Measurements from ENCODE around the gene PRR7. TPM values are rescaled to one million over a fixed set of nuclear protein-coding genes. Genes with fewer than 3 reads are reported as not detected.
A peak's percentile ranks its signal among the peaks of the same experiment; 100 is the strongest.

PRR7 gene
- total and polyA plus RNA-seq, 2 experiments from 2014 or later = 7.6 to 9.7 TPM

- TF ChIP-seq, protein P1, sequence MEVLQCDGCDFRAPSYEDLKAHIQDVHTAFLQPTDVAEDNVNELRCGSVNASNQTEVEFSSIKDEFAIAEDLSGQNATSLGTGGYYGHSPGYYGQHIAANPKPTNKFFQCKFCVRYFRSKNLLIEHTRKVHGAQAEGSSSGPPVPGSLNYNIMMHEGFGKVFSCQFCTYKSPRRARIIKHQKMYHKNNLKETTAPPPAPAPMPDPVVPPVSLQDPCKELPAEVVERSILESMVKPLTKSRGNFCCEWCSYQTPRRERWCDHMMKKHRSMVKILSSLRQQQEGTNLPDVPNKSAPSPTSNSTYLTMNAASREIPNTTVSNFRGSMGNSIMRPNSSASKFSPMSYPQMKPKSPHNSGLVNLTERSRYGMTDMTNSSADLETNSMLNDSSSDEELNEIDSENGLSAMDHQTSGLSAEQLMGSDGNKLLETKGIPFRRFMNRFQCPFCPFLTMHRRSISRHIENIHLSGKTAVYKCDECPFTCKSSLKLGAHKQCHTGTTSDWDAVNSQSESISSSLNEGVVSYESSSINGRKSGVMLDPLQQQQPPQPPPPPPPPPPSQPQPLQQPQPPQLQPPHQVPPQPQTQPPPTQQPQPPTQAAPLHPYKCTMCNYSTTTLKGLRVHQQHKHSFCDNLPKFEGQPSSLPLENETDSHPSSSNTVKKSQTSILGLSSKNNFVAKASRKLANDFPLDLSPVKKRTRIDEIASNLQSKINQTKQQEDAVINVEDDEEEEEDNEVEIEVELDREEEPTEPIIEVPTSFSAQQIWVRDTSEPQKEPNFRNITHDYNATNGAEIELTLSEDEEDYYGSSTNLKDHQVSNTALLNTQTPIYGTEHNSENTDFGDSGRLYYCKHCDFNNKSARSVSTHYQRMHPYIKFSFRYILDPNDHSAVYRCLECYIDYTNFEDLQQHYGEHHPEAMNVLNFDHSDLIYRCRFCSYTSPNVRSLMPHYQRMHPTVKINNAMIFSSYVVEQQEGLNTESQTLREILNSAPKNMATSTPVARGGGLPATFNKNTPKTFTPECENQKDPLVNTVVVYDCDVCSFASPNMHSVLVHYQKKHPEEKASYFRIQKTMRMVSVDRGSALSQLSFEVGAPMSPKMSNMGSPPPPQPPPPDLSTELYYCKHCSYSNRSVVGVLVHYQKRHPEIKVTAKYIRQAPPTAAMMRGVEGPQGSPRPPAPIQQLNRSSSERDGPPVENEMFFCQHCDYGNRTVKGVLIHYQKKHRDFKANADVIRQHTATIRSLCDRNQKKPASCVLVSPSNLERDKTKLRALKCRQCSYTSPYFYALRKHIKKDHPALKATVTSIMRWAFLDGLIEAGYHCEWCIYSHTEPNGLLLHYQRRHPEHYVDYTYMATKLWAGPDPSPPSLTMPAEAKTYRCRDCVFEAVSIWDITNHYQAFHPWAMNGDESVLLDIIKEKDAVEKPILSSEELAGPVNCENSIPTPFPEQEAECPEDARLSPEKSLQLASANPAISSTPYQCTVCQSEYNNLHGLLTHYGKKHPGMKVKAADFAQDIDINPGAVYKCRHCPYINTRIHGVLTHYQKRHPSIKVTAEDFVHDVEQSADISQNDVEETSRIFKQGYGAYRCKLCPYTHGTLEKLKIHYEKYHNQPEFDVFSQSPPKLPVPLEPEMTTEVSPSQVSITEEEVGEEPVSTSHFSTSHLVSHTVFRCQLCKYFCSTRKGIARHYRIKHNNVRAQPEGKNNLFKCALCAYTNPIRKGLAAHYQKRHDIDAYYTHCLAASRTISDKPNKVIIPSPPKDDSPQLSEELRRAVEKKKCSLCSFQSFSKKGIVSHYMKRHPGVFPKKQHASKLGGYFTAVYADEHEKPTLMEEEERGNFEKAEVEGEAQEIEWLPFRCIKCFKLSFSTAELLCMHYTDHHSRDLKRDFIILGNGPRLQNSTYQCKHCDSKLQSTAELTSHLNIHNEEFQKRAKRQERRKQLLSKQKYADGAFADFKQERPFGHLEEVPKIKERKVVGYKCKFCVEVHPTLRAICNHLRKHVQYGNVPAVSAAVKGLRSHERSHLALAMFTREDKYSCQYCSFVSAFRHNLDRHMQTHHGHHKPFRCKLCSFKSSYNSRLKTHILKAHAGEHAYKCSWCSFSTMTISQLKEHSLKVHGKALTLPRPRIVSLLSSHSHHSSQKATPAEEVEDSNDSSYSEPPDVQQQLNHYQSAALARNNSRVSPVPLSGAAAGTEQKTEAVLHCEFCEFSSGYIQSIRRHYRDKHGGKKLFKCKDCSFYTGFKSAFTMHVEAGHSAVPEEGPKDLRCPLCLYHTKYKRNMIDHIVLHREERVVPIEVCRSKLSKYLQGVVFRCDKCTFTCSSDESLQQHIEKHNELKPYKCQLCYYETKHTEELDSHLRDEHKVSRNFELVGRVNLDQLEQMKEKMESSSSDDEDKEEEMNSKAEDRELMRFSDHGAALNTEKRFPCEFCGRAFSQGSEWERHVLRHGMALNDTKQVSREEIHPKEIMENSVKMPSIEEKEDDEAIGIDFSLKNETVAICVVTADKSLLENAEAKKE (CRISPR knock-in tag; IDR thresholded peaks at IDR 0.05) = no peak
- TF ChIP-seq EZH2phosphoT487 (IDR thresholded peaks at IDR 0.05; ENCODE audit: unreplicated experiment) = no peak
- TF ChIP-seq ZNF331 (CRISPR knock-in tag; IDR thresholded peaks at IDR 0.05; ENCODE audit: low read depth) = no peak
- TF ChIP-seq, protein P2, sequence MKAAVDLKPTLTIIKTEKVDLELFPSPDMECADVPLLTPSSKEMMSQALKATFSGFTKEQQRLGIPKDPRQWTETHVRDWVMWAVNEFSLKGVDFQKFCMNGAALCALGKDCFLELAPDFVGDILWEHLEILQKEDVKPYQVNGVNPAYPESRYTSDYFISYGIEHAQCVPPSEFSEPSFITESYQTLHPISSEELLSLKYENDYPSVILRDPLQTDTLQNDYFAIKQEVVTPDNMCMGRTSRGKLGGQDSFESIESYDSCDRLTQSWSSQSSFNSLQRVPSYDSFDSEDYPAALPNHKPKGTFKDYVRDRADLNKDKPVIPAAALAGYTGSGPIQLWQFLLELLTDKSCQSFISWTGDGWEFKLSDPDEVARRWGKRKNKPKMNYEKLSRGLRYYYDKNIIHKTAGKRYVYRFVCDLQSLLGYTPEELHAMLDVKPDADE (IDR thresholded peaks at IDR 0.05) = no peak
These were observed 51.6 kb downstream of the PRR7 start (continued) for GRCh38 chr5:177498013-177498787.

DNA sequence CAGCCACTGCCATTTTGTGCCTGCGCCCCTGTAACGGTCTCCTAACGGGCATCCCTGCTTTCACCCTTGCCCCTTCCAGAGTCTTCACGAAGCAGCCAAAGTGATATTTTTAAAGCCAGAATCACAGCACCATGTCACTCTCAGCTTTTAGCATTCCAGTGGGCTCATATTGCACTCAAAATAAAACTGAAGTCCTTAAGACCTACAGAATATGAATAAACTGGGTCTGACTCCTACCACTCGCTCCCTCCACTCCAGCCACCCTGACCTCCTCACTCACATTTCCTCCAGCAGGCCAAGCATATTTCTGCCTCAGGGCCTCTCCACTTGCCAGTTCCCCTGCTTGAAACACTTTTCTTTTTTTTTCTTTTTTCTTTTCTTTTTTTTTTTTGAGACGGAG is 53.2 kb downstream of the PRR7 start:
- Histone ChIP-seq H3K27me3 (ENCODE audit: insufficient read depth) (peaks cover 22% of the 10 kb centered on the region), H3K79me2 (replicated peaks; ENCODE audit: insufficient read depth) (peaks cover 14% of the 10 kb centered on the region), H3K4me1 (ENCODE audit: insufficient read depth) (peaks cover 39% of the 10 kb centered on the region), H2AFZ (no peak overlapping the region), H3K9me2 (ENCODE audit: insufficient read depth) (no peaks in the 10 kb centered on the region), H3K36me3 (ENCODE audit: insufficient read depth) (no peaks in the 10 kb centered on the region), H3K27ac (ENCODE audit: low read depth) (no peak overlapping the region), H3K4me2 (no peak overlapping the region), H3F3A (replicated peaks; ENCODE audit: low read depth) (peaks cover 27% of the 10 kb centered on the region), H3K4me3 (no peak overlapping the region), H4K20me1 (replicated peaks; ENCODE audit: insufficient read depth) (no peaks in the 10 kb centered on the region; the same call in 1 of the 2 replicates)
- Mint-ChIP-seq H3K9me3 (no peaks in the 10 kb centered on the region), H3K27me3 (ENCODE audit: insufficient read depth, low read depth, poor library complexity) (peaks cover 36% of the 10 kb centered on the region), H3K27ac (no peak overlapping the region), H3K4me3 (peak overlapping the region; percentile 9; the same call in 1 of the 3 replicates), H3K36me3 (ENCODE audit: low read depth) (peaks cover 8% of the 10 kb centered on the region), H3K4me1 (peaks cover 43% of the 10 kb centered on the region)
- ATAC-seq (no peak), DNase-seq (ENCODE audit: low spot score) (no peak)
- TF ChIP-seq, protein P1 (CRISPR knock-in tag; IDR thresholded peaks at IDR 0.05) = no peak
- TF ChIP-seq POLR2AphosphoS5 (IDR thresholded peaks at IDR 0.05; ENCODE audit: low read depth) = no peak
- no peak for TF ChIP-seq ZNF331 (CRISPR knock-in tag; IDR thresholded peaks at IDR 0.05; ENCODE audit: low read depth)
- no peak for TF ChIP-seq STAT1 (IDR thresholded peaks at IDR 0.05; ENCODE audit: unreplicated experiment)
- TF ChIP-seq CREB1 (CRISPR knock-in tag; IDR thresholded peaks at IDR 0.05; ENCODE audit: low read depth) = no peak
- TF ChIP-seq ZNF114 (CRISPR knock-in tag; IDR thresholded peaks at IDR 0.05) = no peak

Data from GM23338 (cell line).